Sigmoid colon (tissue), 4 donors: Measurements from ENCODE around the gene INAFM2.

Experiments
- CTCF ChIP-seq, 4 experiments: fragments of 450-650 bp in 3 of 4; fragments of 200-600 bp in 1 of 4; IDR thresholded peaks; one replicate each; pipeline ENCODE4 v1.5.1; 2016 to 2019; ENCODE audit warnings: antibody characterized with exemption in 4 of 4, mild to moderate bottlenecking in 3 of 4, moderate library complexity in 2 of 4
- EP300 ChIP-seq, 4 donors: sonication (generic); formaldehyde crosslinking; IDR thresholded peaks; one replicate each; pipeline ENCODE4 v1.6.1; 2017; ENCODE audit warnings: antibody characterized with exemption in 4 of 4
- POLR2A ChIP-seq, 2 donors: fragments of 450-650 bp; IDR thresholded peaks; one replicate each; pipeline ENCODE4 v1.6.1; 2016; ENCODE audit warnings: antibody characterized with exemption in 2 of 2, mild to moderate bottlenecking in 2 of 2, moderate library complexity in 2 of 2
- POLR2AphosphoS5 ChIP-seq, 4 donors: sonication (generic); formaldehyde crosslinking; IDR thresholded peaks; one replicate each; pipeline ENCODE4 v1.6.1; 2017; ENCODE audit warnings: antibody characterized with exemption in 4 of 4

- TF ChIP-seq CTCF (IDR thresholded peaks at IDR 0.05) (no peak), POLR2A (IDR thresholded peaks at IDR 0.05) (no peak), EP300 (IDR thresholded peaks at IDR 0.05) (no peak), POLR2AphosphoS5 (IDR thresholded peaks at IDR 0.05) (no peak)
Measured at GRCh38 chr15:40358471-40359353, 35.2 kb downstream of the INAFM2 start.
